Liver (tissue), 9 donors: Measurements from ENCODE around the gene C11orf97. TPM values are rescaled to one million over a fixed set of nuclear protein-coding genes. Genes with fewer than 3 reads are reported as not detected.

Experiments used
- DNase-seq: peaks from one replicate; pipeline ENCODE4 v3.0.0-alpha.2; 2017; ENCODE audit warnings: low spot score
- H3K27ac ChIP-seq, 2 donors: one replicate each; pipeline ENCODE4 v1.7.0; 2013; ENCODE audit warnings: inconsistent platforms in 2 of 2, low read length in 2 of 2, control low read depth in 1 of 2, low read depth in 1 of 2, mild to moderate bottlenecking in 1 of 2
- H3K27me3 ChIP-seq, 4 donors: one replicate each; pipeline versions ENCODE4 v1.6.1 to v1.7.0; 2013; ENCODE audit warnings: low read length in 3 of 4, inconsistent platforms in 1 of 4, mild to moderate bottlenecking in 1 of 4, moderate library complexity in 1 of 4; ENCODE audit not compliant: control insufficient read depth in 4 of 4, insufficient read depth in 4 of 4
- H3K36me3 ChIP-seq, 4 donors: one replicate each; pipeline versions ENCODE4 v1.6.1 to v1.7.0; 2013; ENCODE audit warnings: low read length in 3 of 4, mild to moderate bottlenecking in 3 of 4, low read depth in 1 of 4, moderate library complexity in 1 of 4; ENCODE audit not compliant: control insufficient read depth in 4 of 4, insufficient read depth in 3 of 4
- H3K4me1 ChIP-seq, 4 donors: one replicate each; pipeline versions ENCODE4 v1.6.1 to v1.7.0; 2013; ENCODE audit warnings: low read length in 3 of 4, mild to moderate bottlenecking in 3 of 4, moderate library complexity in 1 of 4; ENCODE audit not compliant: control insufficient read depth in 4 of 4, insufficient read depth in 4 of 4
- H3K4me3 ChIP-seq, 3 donors: one replicate each; pipeline versions ENCODE4 v1.6.1 to v1.7.0; 2013; ENCODE audit warnings: low read length in 3 of 3, control low read depth in 1 of 3, low read depth in 1 of 3, mild to moderate bottlenecking in 1 of 3
- H3K9ac ChIP-seq, 2 donors: one replicate each; pipeline ENCODE4 v1.7.0; 2013; ENCODE audit warnings: low read length in 2 of 2, mild to moderate bottlenecking in 2 of 2, moderate library complexity in 2 of 2, control low read depth in 1 of 2, low read depth in 1 of 2
- H3K9me3 ChIP-seq, 4 donors: one replicate each; pipeline versions ENCODE4 v1.6.1 to v1.7.0; 2013; ENCODE audit warnings: low read length in 3 of 4; ENCODE audit not compliant: control insufficient read depth in 4 of 4
- EGR1 ChIP-seq, 2 donors: IDR thresholded peaks; 2 replicates each; pipeline ENCODE4 v1.6.1; 2016 to 2018; ENCODE audit warnings: antibody characterized with exemption in 2 of 2, low read depth in 2 of 2
- FOXA1 ChIP-seq: IDR thresholded peaks from 2 replicates; pipeline ENCODE4 v1.6.1; 2016; ENCODE audit warnings: antibody characterized with exemption
- FOXA2 ChIP-seq: IDR thresholded peaks from 2 replicates; pipeline ENCODE4 v1.6.1; 2016; ENCODE audit warnings: antibody characterized with exemption
- HNF4A ChIP-seq, 2 donors: conservative IDR thresholded peaks; 2 replicates each; pipeline ENCODE4 v1.6.1; 2016; ENCODE audit warnings: antibody characterized with exemption in 2 of 2, mild to moderate bottlenecking in 2 of 2
- MAX ChIP-seq: IDR thresholded peaks from 2 replicates; pipeline ENCODE4 v1.6.1; 2016; ENCODE audit warnings: antibody characterized with exemption
- NR2F2 ChIP-seq: IDR thresholded peaks from 2 replicates; pipeline ENCODE4 v1.6.1; 2016; ENCODE audit warnings: antibody characterized with exemption
- RAD21 ChIP-seq, 2 donors: IDR thresholded peaks; 2 replicates each; pipeline ENCODE4 v1.6.1; 2016; ENCODE audit warnings: antibody characterized with exemption in 2 of 2, mild to moderate bottlenecking in 2 of 2
- RXRA ChIP-seq, 2 donors: IDR thresholded peaks; 2 replicates each; pipeline ENCODE4 v1.6.1; 2017 to 2018; ENCODE audit warnings: antibody characterized with exemption in 2 of 2, mild to moderate bottlenecking in 1 of 2
- WGBS: extraction: QIAGEN DNeasy Blood & Tissue Kit; methylation state at CpG from one replicate; pipeline ENCODE4 v1.1.7; 2013; 5-methylcytosine and 5-hydroxymethylcytosine counted together
- polyA plus RNA-seq, 2 donors: library from polyadenylated mRNA; stranded (reverse) in 1 of 2; unstranded in 1 of 2; fragments of 200-250 nt in 1 of 2; fragments of >200 nt in 1 of 2; fragmentation: Nextera tagmentation in 1 of 2; extraction: Ambion mirVana in 1 of 2; gene quantifications; one replicate each; pipeline versions ENCODE4 v1.2.1 to v1.2.3, GENCODE V29; 2013 to 2015
- total RNA-seq, 2 donors: library from RNA; depleted of rRNA; stranded (reverse); fragments of >200 nt; gene quantifications; one replicate each; pipeline ENCODE4 v1.2.3, GENCODE V29; 2014
- TF ChIP-seq, protein P1 (sequence below): fragments of 150-350 bp; IDR thresholded peaks from 2 replicates; pipeline ENCODE4 v1.5.1; 2017; ENCODE audit warnings: improper control_type of control experiment, low read depth, low read length; ENCODE audit not compliant: missing input control
- donor health status: healthy.
- donor health status: healthy.
- donor health status: healthy.
- donor health status: healthy.
- donor health status: healthy.

C11orf97 gene
- total and polyA plus RNA-seq, 4 donors: 0.36 to 0.94 TPM; not detected in 2

DNA sequence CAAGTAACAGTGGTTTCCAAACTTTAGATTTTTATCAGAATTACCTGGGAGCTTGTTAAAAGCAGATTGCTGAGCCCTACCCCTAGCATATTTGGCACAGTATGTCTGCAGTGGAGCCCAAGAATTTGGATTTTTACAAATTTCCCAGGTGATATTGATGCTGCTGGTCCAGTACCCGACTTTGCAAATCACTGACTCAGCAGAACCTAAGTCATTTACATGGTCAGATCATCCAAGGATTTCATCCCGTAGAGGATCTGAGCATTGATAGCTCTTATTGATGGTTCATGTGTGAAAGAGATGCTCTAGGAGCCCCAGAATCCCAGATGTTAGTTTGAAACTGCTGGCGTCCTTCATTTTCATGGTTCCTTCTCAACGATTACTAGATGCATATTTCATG is 6.0 kb downstream of the C11orf97 start:
- no peak for TF ChIP-seq HNF4A (conservative IDR thresholded peaks at IDR 0.05)
- Histone ChIP-seq H3K9ac (no peak overlapping the region), H3K27ac (no peak overlapping the region), H3K36me3 (no peaks in the 10 kb centered on the region), H3K27me3 (no peaks in the 10 kb centered on the region), H3K4me1 (peaks cover 0 to 6% (median 1%) of the 10 kb centered on the region in 4 donors), H3K9me3 (no peaks in the 10 kb centered on the region), H3K4me3 (no peak overlapping the region)
- no peak for DNase-seq
- WGBS: 64% methylated on average over 4 of the region's 4 CpGs

DNA sequence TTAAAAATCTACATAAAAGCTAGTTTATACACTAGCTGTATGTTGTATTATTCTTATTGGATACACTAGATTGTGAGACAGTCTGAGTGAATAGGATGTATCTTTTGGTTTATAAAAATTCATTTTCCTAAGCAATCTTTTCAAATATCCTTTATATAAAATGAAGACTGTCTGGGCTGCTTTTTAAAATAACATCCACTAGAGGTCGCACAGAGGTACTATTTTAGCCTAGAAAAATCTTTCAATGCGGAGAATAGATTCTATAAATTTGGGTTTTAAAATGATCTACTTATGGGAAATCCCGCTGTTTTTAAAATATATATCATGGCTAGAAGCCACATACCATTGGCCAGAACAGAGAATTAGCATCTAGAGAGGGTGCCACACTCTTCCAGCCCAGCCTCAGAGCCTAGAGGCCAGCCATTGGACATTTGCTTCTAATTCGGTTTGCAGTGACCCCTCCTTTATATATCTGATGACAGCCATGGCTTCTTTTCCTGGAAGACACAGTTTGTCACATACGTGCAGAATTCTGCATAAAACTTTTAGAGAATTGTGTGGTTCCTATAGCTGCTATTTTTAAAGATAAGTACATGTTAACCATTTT is 7.3 kb downstream of the C11orf97 start:
- Histone ChIP-seq H3K4me1 (peaks cover 0 to 3% (median 0%) of the 10 kb centered on the region in 4 donors), H3K27ac (no peak overlapping the region), H3K36me3 (no peaks in the 10 kb centered on the region), H3K9ac (no peak overlapping the region), H3K27me3 (no peaks in the 10 kb centered on the region), H3K9me3 (no peaks in the 10 kb centered on the region), H3K4me3 (no peak overlapping the region)
- no peak for DNase-seq
- 6% methylated on average over 5 of the region's 5 CpGs for WGBS
- TF ChIP-seq NR2F2: no peak
- TF ChIP-seq, protein P1, sequence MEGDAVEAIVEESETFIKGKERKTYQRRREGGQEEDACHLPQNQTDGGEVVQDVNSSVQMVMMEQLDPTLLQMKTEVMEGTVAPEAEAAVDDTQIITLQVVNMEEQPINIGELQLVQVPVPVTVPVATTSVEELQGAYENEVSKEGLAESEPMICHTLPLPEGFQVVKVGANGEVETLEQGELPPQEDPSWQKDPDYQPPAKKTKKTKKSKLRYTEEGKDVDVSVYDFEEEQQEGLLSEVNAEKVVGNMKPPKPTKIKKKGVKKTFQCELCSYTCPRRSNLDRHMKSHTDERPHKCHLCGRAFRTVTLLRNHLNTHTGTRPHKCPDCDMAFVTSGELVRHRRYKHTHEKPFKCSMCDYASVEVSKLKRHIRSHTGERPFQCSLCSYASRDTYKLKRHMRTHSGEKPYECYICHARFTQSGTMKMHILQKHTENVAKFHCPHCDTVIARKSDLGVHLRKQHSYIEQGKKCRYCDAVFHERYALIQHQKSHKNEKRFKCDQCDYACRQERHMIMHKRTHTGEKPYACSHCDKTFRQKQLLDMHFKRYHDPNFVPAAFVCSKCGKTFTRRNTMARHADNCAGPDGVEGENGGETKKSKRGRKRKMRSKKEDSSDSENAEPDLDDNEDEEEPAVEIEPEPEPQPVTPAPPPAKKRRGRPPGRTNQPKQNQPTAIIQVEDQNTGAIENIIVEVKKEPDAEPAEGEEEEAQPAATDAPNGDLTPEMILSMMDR: peak; percentile 56
- TF ChIP-seq RAD21 (IDR thresholded peaks at IDR 0.05): peak; percentile 71 to 77
- no peak for TF ChIP-seq RXRA (IDR thresholded peaks at IDR 0.05)
- no peak for TF ChIP-seq EGR1 (IDR thresholded peaks at IDR 0.05; ENCODE audit: low read depth in 2 of 2)
- no peak for TF ChIP-seq FOXA1

GRCh38 chr11:94521684-94522083 is 9.4 kb downstream of the C11orf97 start:
- Histone ChIP-seq H3K27ac (no peak overlapping the region), H3K4me3 (no peak overlapping the region), H3K27me3 (no peaks in the 10 kb centered on the region), H3K9me3 (no peaks in the 10 kb centered on the region), H3K9ac (no peak overlapping the region), H3K36me3 (no peaks in the 10 kb centered on the region), H3K4me1 (peaks cover 0 to 3% (median 0%) of the 10 kb centered on the region in 4 donors)
- DNase-seq: no peak
- TF ChIP-seq RAD21 (IDR thresholded peaks at IDR 0.05) (peak; percentile 30 to 70), FOXA2 (no peak)
- TF ChIP-seq, protein P1: peak; percentile 20
- 50% methylated on average over 5 of the region's 5 CpGs for WGBS

DNA sequence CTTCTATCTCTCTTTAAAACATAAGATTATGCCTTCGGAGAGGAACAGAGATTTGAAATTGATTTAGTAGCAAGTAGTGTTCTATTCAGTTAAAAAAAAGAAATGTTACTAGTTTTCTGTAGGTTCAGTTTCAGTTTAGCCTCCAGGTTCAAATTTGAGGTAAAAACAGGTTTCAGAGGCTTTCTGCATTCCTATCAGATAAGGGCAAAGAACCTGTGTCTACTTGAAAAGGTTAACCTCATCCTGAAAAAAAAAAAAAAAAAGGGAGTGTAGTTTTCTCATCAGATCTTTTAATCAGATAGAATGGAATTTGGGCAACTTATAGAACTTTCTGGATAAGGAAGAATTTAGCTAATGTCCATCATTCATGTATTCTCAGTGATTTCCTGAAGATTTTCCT is 12.1 kb downstream of the C11orf97 start:
- Histone ChIP-seq H3K27ac (no peak overlapping the region), H3K27me3 (no peaks in the 10 kb centered on the region), H3K4me3 (no peak overlapping the region), H3K4me1 (peaks cover 0 to 3% (median 0%) of the 10 kb centered on the region in 4 donors), H3K9me3 (no peaks in the 10 kb centered on the region), H3K9ac (no peak overlapping the region), H3K36me3 (no peaks in the 10 kb centered on the region)
- TF ChIP-seq RAD21 (IDR thresholded peaks at IDR 0.05) (no peak), MAX (no peak)
- WGBS: 82% methylated on average over 1 of the region's 1 CpG
- DNase-seq: no peak
